PC-3 (cell line): ENCODE measurements around the gene P2RX4. TPM values are rescaled to one million over a fixed set of nuclear protein-coding genes. Genes with fewer than 3 reads are reported as not detected.

Experiments
- ATAC-seq: fragments of 200-7000 bp; cut with Tn5 transposase; 2 replicates; pipeline ENCODE4 v1.9.1; 2020; ENCODE audit warnings: mild to moderate bottlenecking, moderate library complexity
- BruUV-seq: library from RNA; stranded (reverse); fragments of 400-500 nt; replicated peaks from 2 replicates; lab custom pipeline; 2021; lab: Mats Ljungman, UMichigan
- CTCF ChIA-PET: fragments of 300-600 bp; sonication (Branson Sonifier 250); formaldehyde crosslinking; loops from one replicate; lab custom pipeline; 2022; ENCODE audit warnings: antibody characterized with exemption; lab: Charles Lee
- POLR2A ChIA-PET: fragments of 300-600 bp; sonication (Branson Sonifier 250); formaldehyde crosslinking; loops from one replicate; lab custom pipeline; 2022; ENCODE audit warnings: antibody characterized with exemption; ENCODE audit not compliant: unreplicated experiment; lab: Charles Lee
- DNase-seq: peaks from one replicate; pipeline ENCODE4 v3.0.0-alpha.2; 2015
- H2AFZ ChIP-seq: fragments of 300-600 bp; sonication (generic); 2 replicates; pipeline ENCODE4 v1.6.0; 2016; ENCODE audit warnings: antibody characterized with exemption, low read length
- H3F3A ChIP-seq: fragments of 300-600 bp; sonication (generic); one replicate; pipeline ENCODE4 v1.6.0; 2017; ENCODE audit warnings: antibody characterized with exemption, low read length, control low read depth, mild to moderate bottlenecking; ENCODE audit not compliant: unreplicated experiment
- H3K27ac ChIP-seq: fragments of 300-600 bp; sonication (generic); 2 replicates; pipeline ENCODE4 v1.5.1; 2016; ENCODE audit warnings: mild to moderate bottlenecking, low read length
- H3K27me3 ChIP-seq: fragments of 300-600 bp; sonication (generic); 2 replicates; pipeline ENCODE4 v1.6.1; 2016; ENCODE audit warnings: low read length, mixed read lengths
- H3K36me3 ChIP-seq: fragments of 300-600 bp; sonication (generic); 2 replicates; pipeline ENCODE4 v1.6.1; 2016; ENCODE audit warnings: low read depth, mixed run types, low read length, mixed read lengths
- H3K4me1 ChIP-seq: fragments of 300-600 bp; sonication (generic); 2 replicates; pipeline ENCODE4 v1.5.1; 2016; ENCODE audit warnings: low read length; ENCODE audit not compliant: insufficient read depth
- H3K4me2 ChIP-seq: fragments of 300-600 bp; sonication (generic); 2 replicates; pipeline ENCODE4 v1.6.0; 2016; ENCODE audit warnings: low read length
- H3K4me3 ChIP-seq: fragments of 300-600 bp; sonication (generic); 2 replicates; pipeline ENCODE4 v1.5.1; 2016; ENCODE audit warnings: mild to moderate bottlenecking, low read length, mixed read lengths
- H3K79me2 ChIP-seq: fragments of 300-600 bp; sonication (generic); 2 replicates; pipeline ENCODE4 v1.6.1; 2017; ENCODE audit warnings: low read length, mixed read lengths
- H3K9ac ChIP-seq: fragments of 300-600 bp; sonication (generic); 2 replicates; pipeline ENCODE4 v1.6.0; 2016; ENCODE audit warnings: mild to moderate bottlenecking, low read length
- H3K9me2 ChIP-seq: fragments of 300-600 bp; sonication (generic); replicated peaks from 2 replicates; pipeline ENCODE4 v1.6.1; 2016; ENCODE audit warnings: mixed run types, low read length, mixed read lengths
- H3K9me3 ChIP-seq: fragments of 300-600 bp; sonication (generic); 2 replicates; pipeline ENCODE4 v1.6.1; 2016; ENCODE audit warnings: low read length, mixed read lengths
- H4K20me1 ChIP-seq: fragments of 300-600 bp; sonication (generic); 2 replicates; pipeline ENCODE4 v1.6.1; 2016; ENCODE audit warnings: low read length, mixed read lengths
- CTCF ChIP-seq: fragments of 300-600 bp; sonication (generic); conservative IDR thresholded peaks from 2 replicates; pipeline ENCODE4 v1.5.1; 2017; ENCODE audit warnings: antibody characterized with exemption, low read depth, mild to moderate bottlenecking, low read length
- EZH2 ChIP-seq: fragments of 300-600 bp; sonication (generic); IDR thresholded peaks from one replicate; pipeline ENCODE4 v1.6.1; 2017; ENCODE audit warnings: antibody characterized with exemption, mild to moderate bottlenecking, low read length; ENCODE audit not compliant: unreplicated experiment
- EZH2phosphoT487 ChIP-seq: fragments of 300-600 bp; sonication (generic); IDR thresholded peaks from 2 replicates; pipeline ENCODE4 v1.6.1; 2018; ENCODE audit warnings: mild to moderate bottlenecking, antibody characterized with exemption, low read length, borderline replicate concordance
- intact Hi-C: fragments of 100-400 bp; cut with micrococcal nuclease; formaldehyde crosslinking; loops from 2 replicates; pipeline ENCODE4 v1.9.0; 2023
- total RNA-seq: library from RNA; depleted of rRNA; stranded (reverse); fragments of >200 nt; gene quantifications from 2 replicates; pipeline ENCODE4 v1.2.3, GENCODE V29; 2014

Gene P2RX4
- total RNA-seq, 1 experiment from 2014 or later = 21.6 TPM

- Histone ChIP-seq H3K9me3 (no peaks in the 10 kb centered on the region), H3F3A (no peaks in the 10 kb centered on the region), H3K4me2 (no peak overlapping the region), H3K27ac (no peak overlapping the region), H3K9ac (no peak overlapping the region), H3K79me2 (no peaks in the 10 kb centered on the region), H2AFZ (no peak overlapping the region), H4K20me1 (no peaks in the 10 kb centered on the region), H3K36me3 (peaks cover 10% of the 10 kb centered on the region; the same call in 1 of the 2 replicates), H3K4me3 (no peak overlapping the region), H3K4me1 (peaks cover 10% of the 10 kb centered on the region; the same call in 1 of the 2 replicates), H3K9me2 (no peaks in the 10 kb centered on the region), H3K27me3 (no peaks in the 10 kb centered on the region)
- ATAC-seq (no peak), DNase-seq (no peak)
- BruUV-seq = no TSS peak
- ChIA-PET CTCF (no interaction called here), POLR2A (interaction anchor here (0.7 kb wide), 1 partner anchor 688 kb away, joined by 3 read pairs; no protein-coding TSS in a partner anchor)
- TF ChIP-seq EZH2 (no peak), CTCF (no peak)
- intact Hi-C loops = no loop called here
These were observed 23.7 kb downstream of the P2RX4 start for GRCh38 chr12:121233628-121234020.

- POLR2A ChIA-PET = no interaction called here
- no peaks in the 10 kb centered on the region for H3K9me2 ChIP-seq
- no peak overlapping the region for H3K27ac ChIP-seq
- no peak overlapping the region for H3K4me2 ChIP-seq
- TF ChIP-seq EZH2 (no peak), CTCF (no peak), EZH2phosphoT487 (no peak)
- no peak overlapping the region for H2AFZ ChIP-seq
- H3K4me3 ChIP-seq = no peak overlapping the region
- H4K20me1 ChIP-seq = no peaks in the 10 kb centered on the region
- H3K27me3 ChIP-seq = no peaks in the 10 kb centered on the region
- H3F3A ChIP-seq = no peaks in the 10 kb centered on the region
- no peaks in the 10 kb centered on the region for H3K4me1 ChIP-seq
- CTCF ChIA-PET = no interaction called here
- ATAC-seq (no peak), DNase-seq (no peak)
- H3K36me3 ChIP-seq = peaks cover 7% of the 10 kb centered on the region; the same call in 1 of the 2 replicates
- intact Hi-C loops = no loop called here
- no peaks in the 10 kb centered on the region for H3K79me2 ChIP-seq
- no TSS peak for BruUV-seq
- no peaks in the 10 kb centered on the region for H3K9me3 ChIP-seq
- H3K9ac ChIP-seq = no peak overlapping the region
These were observed 26.8 kb downstream of the P2RX4 start for GRCh38 chr12:121236776-121237175.

- H3K27ac ChIP-seq = no peak overlapping the region
- H3K9me3 ChIP-seq = no peaks in the 10 kb centered on the region
- no peak for ATAC-seq
- peaks cover 7% of the 10 kb centered on the region; the same call in 1 of the 2 replicates for H3K36me3 ChIP-seq
- BruUV-seq = no TSS peak
- no peak overlapping the region for H3K9ac ChIP-seq
- H3K4me1 ChIP-seq = no peaks in the 10 kb centered on the region
- H2AFZ ChIP-seq = no peak overlapping the region
- ChIA-PET POLR2A (no interaction called here), CTCF (interaction anchor here (0.6 kb wide), 1 partner anchor 324 kb away, joined by 8 read pairs; no protein-coding TSS in a partner anchor)
- H3K9me2 ChIP-seq = no peaks in the 10 kb centered on the region
- no peak for TF ChIP-seq EZH2phosphoT487
- no peak for TF ChIP-seq EZH2
- no peak for TF ChIP-seq CTCF
- H3K27me3 ChIP-seq = no peaks in the 10 kb centered on the region
- no peak overlapping the region for H3K4me3 ChIP-seq
- no peak overlapping the region for H3K4me2 ChIP-seq
- no peaks in the 10 kb centered on the region for H3F3A ChIP-seq
- H3K79me2 ChIP-seq = no peaks in the 10 kb centered on the region
- intact Hi-C loops = no loop called here
- DNase-seq = no peak
- no peaks in the 10 kb centered on the region for H4K20me1 ChIP-seq
These were observed 27.5 kb downstream of the P2RX4 start for GRCh38 chr12:121237415-121237814.
